ENCODE measurements around the gene C1orf74.

GRCh38 chr1:209761011-209761635, 23.2 kb downstream of the C1orf74 start:
- TF ChIP-seq, protein P1, sequence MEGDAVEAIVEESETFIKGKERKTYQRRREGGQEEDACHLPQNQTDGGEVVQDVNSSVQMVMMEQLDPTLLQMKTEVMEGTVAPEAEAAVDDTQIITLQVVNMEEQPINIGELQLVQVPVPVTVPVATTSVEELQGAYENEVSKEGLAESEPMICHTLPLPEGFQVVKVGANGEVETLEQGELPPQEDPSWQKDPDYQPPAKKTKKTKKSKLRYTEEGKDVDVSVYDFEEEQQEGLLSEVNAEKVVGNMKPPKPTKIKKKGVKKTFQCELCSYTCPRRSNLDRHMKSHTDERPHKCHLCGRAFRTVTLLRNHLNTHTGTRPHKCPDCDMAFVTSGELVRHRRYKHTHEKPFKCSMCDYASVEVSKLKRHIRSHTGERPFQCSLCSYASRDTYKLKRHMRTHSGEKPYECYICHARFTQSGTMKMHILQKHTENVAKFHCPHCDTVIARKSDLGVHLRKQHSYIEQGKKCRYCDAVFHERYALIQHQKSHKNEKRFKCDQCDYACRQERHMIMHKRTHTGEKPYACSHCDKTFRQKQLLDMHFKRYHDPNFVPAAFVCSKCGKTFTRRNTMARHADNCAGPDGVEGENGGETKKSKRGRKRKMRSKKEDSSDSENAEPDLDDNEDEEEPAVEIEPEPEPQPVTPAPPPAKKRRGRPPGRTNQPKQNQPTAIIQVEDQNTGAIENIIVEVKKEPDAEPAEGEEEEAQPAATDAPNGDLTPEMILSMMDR (IDR thresholded peaks at IDR 0.05; ENCODE audit: insufficient read depth, low read depth, low read length): no peak
- no peak for TF ChIP-seq EZH2 (IDR thresholded peaks at IDR 0.05; ENCODE audit: insufficient read depth, low read length)

Data from astrocyte (in vitro differentiated cells and primary cell).